Epithelial cell of prostate (primary cell): ENCODE results near the gene INPP5J.
"Not testable (repeated sequence)": the region's sequence is repeated elsewhere in the genome, so short reads cannot be mapped to it uniquely, and the experiment has no call there.

ENCODE experiments used
- DNase-seq: peaks from one replicate; pipeline ENCODE4 v3.0.0-alpha.2; 2011; ENCODE audit warnings: low read depth, low spot score
- H3K27ac ChIP-seq: fragments of 450-650 bp; 2 replicates; pipeline ENCODE4 v1.5.1; 2017; ENCODE audit warnings: mild to moderate bottlenecking

INPP5J gene

GRCh38 chr22:31122532-31123291 is at the start of gene INPP5J:
TSS of gene INPP5J (plus strand) at chr22:31122966. CDS start at chr22:31123015, 49 bp downstream.
- no peak for DNase-seq
- no peak within 1 kb of the TSS for H3K27ac ChIP-seq

DNA sequence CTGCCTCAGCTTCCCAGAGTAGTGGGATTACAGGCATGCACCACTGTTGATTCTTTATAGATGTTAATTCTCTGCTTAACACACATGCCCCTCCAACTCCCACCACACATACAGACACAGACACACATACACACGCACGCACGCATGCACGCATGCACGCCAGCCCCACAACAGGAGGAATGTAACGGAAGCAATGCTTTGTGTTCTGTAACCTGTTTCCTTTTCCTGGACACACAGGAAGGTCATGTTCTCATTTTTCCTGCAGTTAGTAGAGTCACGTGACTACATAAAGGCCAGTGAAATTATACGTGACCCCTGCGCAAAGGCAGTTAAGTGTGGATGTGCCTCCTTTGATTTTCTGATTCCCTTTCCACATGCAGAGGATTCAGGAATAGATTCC is 49.6 kb upstream of the INPP5J start:
- H3K27ac ChIP-seq, DNase-seq: not testable (repeated sequence)

GRCh38 chr22:31073545-31074145 is 49.1 kb upstream of the INPP5J start:
- H3K27ac ChIP-seq, DNase-seq: not testable (repeated sequence)

- no peak overlapping the region for H3K27ac ChIP-seq
- no peak for DNase-seq
Measured at GRCh38 chr22:31075961-31076360, 46.8 kb upstream of the INPP5J start.

GRCh38 chr22:31077681-31078080 is 45.1 kb upstream of the INPP5J start:
- no peak for DNase-seq
- H3K27ac ChIP-seq = no peak overlapping the region

DNA sequence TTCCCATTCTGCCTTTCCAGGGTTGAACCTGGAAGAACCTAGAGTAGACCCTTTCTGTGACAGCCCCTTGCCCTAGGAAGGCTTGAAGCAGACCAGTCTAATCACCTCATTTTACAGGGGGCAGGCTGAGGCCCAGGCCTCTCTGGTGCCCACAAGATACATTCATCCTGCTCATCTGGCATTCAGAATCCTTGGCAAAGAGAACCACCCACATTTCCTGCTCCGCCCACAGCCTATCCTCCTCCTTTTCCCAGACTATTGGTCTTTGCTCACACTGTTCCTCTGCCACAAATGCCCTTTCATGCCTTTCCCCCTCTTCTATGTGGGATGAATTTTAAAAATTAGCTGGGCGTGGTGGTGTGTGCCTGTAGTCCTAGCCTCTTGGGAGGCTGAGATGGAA is 44.4 kb upstream of the INPP5J start:
- DNase-seq, H3K27ac ChIP-seq: not testable (repeated sequence)

GRCh38 chr22:31079095-31079642 is 43.6 kb upstream of the INPP5J start:
- no peak overlapping the region for H3K27ac ChIP-seq
- DNase-seq = no peak

- H3K27ac ChIP-seq = peak overlapping the region; percentile 96
Measured at GRCh38 chr22:31080164-31080847, 42.5 kb upstream of the INPP5J start.

DNA sequence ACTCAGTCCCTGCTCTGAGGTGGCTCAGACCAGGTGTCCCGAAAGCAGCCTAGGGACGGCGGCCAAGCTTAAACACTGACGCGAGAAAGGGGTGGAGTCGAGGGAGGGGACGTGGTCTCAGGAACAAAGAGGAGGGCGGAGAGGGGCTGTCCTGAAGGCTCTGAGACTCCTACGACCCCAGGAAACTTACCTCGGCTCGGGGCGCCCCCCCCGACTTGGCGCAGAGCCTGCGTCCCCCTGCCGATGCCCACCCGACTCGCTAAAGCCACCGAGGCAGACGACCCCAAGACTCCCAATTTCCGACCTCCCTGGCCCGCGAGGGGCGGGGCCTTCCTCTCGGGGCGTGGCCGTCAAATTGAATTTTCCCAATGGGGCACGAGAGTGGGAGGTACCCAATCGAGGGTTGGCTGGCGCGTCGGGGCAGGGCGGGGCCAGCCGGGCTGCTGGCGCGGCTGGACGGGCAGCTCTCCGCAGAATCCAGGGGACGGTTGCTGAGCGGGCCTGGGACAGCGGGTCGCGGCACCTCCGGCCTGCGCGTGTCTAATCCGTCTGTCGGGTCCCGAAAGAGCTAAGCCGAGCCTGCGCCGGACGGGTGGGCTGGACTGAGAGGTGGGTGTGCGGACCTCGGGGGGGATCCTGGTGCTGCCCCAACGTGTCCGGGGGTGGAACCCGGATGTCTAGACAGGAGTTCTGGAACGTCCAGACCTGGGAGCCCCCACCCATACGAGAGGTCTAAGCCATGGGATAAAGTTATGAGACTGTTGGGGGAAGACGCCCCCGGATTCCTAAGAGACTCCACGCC is 41.7 kb upstream of the INPP5J start, which contains the start of gene SMTN:
Gene SMTN (plus strand): TSS at position 471 of the 802 bp plus-strand sequence. CDS start 1,941 bp downstream, outside the sequence.
- no peak for DNase-seq
- H3K27ac ChIP-seq = peak within 1 kb of the TSS; percentile 96

More at GRCh38 chr22:31080164-31080847, 42.5 kb upstream of the INPP5J start:
- no peak for DNase-seq

GRCh38 chr22:31081963-31082605 is 40.7 kb upstream of the INPP5J start:
- peak overlapping the region; percentile 96 for H3K27ac ChIP-seq

GRCh38 chr22:31082606-31083376 is 40.0 kb upstream of the INPP5J start:
- DNase-seq = no peak
- H3K27ac ChIP-seq = peak overlapping the region; percentile 96

More at GRCh38 chr22:31081963-31082605, 40.7 kb upstream of the INPP5J start:
- no peak for DNase-seq

DNA sequence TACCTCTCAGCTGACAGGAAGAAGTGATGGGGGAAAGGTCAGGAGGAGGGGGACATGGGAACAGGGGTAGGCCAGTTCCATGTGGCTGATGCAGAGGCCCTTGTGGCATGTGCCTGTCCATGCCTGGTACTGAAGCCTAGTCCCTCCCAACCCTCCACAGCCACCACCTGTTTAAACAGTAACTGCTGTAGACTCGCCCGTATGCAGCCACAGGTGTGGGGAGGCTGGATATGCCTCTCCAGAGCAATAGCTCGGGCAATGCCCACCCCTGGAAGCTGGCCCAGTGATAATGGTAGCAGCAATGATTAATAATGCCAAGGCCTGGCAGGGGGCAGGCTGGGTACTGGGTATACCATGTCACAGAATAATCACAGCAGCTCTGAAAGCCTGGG is 39.4 kb upstream of the INPP5J start:
- H3K27ac ChIP-seq = peak overlapping the region; percentile 96
- no peak for DNase-seq

DNA sequence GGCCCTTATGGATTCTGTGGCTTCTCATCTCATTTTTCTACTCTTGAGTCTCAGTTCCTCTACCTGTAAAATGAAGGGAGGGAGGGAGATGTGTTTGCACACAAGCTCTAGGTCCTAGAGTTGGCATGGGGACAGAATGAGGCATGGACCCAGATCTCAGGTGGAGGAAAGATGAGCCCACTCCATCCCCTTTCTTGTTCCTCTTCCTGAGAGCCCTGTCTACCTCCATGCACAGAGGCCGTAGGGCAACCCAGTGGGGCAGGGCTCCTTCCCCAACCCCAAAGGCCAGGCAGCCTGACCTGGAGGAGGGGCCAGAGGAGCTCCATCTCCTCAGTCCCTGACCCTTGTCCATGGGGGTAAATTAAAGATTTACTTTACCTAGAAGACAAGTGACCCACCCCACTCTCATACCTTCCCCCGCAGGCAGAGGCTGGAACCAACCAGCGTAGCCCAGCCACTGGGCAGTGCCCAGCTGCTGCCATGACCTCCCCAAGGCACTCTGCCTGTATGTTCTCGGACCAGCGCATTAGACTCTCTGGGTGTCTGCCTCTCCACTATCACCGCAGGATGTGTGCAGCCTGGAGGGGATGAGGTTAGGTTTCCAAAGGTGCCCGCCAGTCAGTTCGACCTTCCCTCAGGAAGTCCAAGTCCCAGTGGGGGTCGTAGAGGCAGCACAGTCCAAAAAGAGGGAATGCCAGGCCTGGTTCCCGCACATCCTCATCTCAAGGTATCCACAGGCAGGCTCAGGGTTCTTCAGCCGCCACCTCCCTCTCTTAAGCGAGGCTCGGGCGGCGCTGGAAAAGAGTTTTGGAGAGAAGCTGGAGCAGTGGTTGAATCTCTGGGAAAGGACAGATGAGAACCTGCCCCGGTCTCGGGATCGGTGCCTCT is 38.6 kb upstream of the INPP5J start:
- peak overlapping the region; percentile 96 for H3K27ac ChIP-seq
- DNase-seq = no peak

DNA sequence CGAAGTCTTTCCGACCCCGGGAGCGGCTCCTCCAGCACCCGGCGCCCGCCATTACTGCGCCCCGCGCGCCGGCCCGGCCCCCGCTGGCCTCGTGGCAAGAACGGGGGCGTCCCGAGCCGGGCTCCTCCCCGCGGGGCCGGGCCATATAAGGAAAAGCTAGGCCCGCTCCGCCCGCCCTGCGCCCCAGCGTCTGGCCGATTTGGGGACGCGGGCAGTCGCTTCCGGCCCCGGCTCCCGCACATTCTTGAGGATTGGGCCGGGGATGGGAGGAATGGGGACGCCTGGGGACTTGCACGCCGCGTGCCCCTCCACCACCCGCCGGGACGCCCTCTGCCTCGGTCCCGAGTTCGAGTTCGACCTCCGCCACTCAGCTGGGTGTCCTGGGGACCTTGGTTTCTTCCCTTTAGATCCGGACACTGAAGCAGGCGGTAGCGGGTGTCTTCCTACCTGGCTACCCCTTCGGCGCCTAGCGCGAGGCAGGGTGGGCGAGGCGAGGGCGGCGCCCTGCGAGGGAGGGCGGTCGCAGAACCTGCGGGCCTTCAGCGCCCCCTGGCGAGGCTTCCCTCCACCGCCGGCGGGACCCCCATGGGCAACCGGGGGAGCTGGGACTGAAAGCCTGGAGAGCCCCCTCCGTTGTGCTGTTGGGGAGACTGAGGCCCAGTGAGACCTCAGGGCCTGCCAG is 37.8 kb upstream of the INPP5J start:
- DNase-seq = no peak
- H3K27ac ChIP-seq = peak overlapping the region; percentile 96

DNA sequence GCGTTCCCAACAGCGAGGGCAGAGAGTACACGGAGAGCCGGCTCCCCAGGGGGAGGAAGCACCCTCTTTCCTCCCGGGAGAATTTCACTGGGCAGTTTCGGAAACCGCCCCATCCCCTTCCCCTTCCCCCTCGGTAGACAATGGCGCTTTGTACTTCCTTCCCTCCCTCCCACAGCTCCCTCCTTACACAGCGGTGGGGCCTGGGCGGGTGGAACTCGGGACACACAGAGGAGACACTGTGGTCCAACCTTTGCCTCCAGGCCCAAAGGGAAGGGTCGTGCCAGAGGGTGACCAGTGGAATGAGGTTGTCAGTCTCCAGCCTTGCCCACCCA is 37.3 kb upstream of the INPP5J start:
- H3K27ac ChIP-seq = peak overlapping the region; percentile 96
- DNase-seq = no peak

DNA sequence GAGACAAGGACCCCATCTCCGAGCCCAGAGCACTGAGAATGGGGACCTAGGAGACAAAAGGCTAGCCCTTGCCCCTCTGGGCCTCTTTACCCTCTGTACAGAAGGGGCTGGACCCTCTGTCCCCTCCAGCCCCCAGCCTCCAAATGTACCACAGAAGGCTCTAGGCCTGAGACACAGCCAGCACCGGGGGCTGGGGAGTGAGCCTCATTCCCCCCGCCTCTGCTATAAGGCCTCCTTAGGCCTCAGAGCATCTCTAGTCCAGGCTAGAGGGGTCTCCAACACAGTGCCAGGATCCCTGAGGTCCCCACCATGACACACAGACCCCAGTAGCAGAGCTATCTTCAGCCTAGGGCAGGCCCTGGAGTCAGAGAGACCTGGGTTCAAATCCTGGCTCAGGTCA is 36.8 kb upstream of the INPP5J start:
- peak overlapping the region; percentile 96 for H3K27ac ChIP-seq
- no peak for DNase-seq

GRCh38 chr22:31086703-31087330 is 35.9 kb upstream of the INPP5J start:
- DNase-seq = no peak
- H3K27ac ChIP-seq = peak overlapping the region; percentile 96
